Measurements from ENCODE around the gene PTPRN2.
A peak's percentile ranks its signal among the peaks of the same experiment; 100 is the strongest.

The PTPRN2 gene

DNA sequence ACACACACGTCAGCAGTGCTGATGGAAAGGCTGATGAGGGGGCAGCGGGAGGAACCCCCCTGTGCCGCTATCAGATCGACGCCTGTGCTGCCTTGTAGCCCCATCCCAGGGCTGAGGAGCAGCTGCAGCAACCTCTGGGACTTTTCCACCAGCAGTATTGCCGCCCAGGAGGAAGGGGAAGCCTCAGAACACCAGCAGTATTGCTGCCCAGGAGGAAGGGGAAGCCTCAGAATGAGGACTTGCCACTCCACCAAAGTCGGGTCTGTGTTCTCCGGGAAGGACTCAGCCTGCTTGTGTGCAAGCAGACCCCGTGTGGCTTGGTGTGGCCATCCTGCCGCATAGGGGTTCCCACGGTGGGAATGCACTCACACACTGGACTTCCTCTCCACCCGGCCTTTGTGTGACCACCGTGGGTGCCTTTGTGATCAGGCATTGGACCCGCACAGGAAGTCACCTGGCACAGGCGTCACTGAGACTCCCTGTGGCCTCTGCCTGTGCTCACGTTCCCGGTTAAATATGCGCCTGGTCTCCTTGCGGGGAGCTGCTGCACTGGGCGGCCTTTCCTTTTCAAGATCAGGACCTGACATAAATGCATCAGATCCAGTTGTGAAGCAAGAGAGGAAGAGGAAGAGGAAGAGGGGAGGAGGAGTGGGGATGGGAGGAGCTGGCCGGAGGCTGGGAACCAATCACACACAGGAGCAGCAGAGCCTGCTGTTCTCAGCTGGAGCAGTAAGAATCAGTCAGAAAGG lies 1002.3 kb downstream of the PTPRN2 start:
- CTCF ChIA-PET = interaction anchor here (0.6 kb wide), 1 partner anchor 62 kb away, joined by 3 read pairs; no protein-coding TSS in a partner anchor
- TF ChIP-seq BHLHE40 (IDR thresholded peaks at IDR 0.05; ENCODE audit: borderline replicate concordance) = no peak
- no peak for TF ChIP-seq HDGF (IDR thresholded peaks at IDR 0.05; ENCODE audit: borderline replicate concordance)
- TF ChIP-seq L3MBTL2 (conservative IDR thresholded peaks at IDR 0.05) = no peak
- no peak for TF ChIP-seq ELF4 (IDR thresholded peaks at IDR 0.05)
- TF ChIP-seq FOXA1 (IDR thresholded peaks at IDR 0.05) = no peak
- no peak for TF ChIP-seq FOXK2 (IDR thresholded peaks at IDR 0.05)
- no peak for TF ChIP-seq NFRKB (IDR thresholded peaks at IDR 0.05)
- no peak for TF ChIP-seq TARDBP (IDR thresholded peaks at IDR 0.05)
- no peak for TF ChIP-seq SP1 (IDR thresholded peaks at IDR 0.05)
- no peak for TF ChIP-seq FOXM1 (IDR thresholded peaks at IDR 0.05; ENCODE audit: borderline replicate concordance)
- no peak for TF ChIP-seq ARNT (IDR thresholded peaks at IDR 0.05)
- TF ChIP-seq PKNOX1 (IDR thresholded peaks at IDR 0.05) = no peak
- TF ChIP-seq CTBP1 (IDR thresholded peaks at IDR 0.05; ENCODE audit: borderline replicate concordance) = no peak
- no peak for TF ChIP-seq ZNF384 (IDR thresholded peaks at IDR 0.05)
- no peak for TF ChIP-seq LEF1 (IDR thresholded peaks at IDR 0.05; ENCODE audit: borderline replicate concordance)
- POLR2A ChIA-PET = no interaction called here
- DNase-seq (ENCODE audit: extremely low spot score) = no peak

DNA sequence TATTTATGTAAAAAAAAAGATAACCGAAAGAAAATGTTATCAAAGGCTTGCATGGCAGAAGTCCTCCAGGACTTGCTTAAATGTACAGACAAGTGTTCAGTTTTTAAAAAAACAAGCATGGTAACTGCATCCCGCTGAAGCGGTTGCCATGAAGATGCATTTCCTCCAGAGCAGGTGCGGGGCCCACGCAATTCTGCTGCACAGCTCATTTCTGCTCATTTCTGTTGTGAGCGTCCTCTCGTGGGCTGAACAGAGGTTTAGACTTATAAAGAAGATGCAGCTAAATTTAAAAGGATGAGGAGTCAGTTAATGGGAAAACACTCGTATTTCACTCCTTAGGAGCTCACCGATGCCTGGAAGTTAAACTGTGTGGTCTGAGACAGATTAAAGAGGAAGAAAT lies 1003.2 kb downstream of the PTPRN2 start:
- ChIA-PET POLR2A (no interaction called here), CTCF (no interaction called here)
- TF ChIP-seq NFRKB (IDR thresholded peaks at IDR 0.05) (no peak), CTBP1 (IDR thresholded peaks at IDR 0.05; ENCODE audit: borderline replicate concordance) (no peak), TARDBP (IDR thresholded peaks at IDR 0.05) (no peak), HDGF (IDR thresholded peaks at IDR 0.05; ENCODE audit: borderline replicate concordance) (no peak), FOXM1 (IDR thresholded peaks at IDR 0.05; ENCODE audit: borderline replicate concordance) (no peak), FOXA1 (IDR thresholded peaks at IDR 0.05) (no peak), ZNF384 (IDR thresholded peaks at IDR 0.05) (no peak), SP1 (IDR thresholded peaks at IDR 0.05) (no peak), FOXK2 (IDR thresholded peaks at IDR 0.05) (no peak), ELF4 (IDR thresholded peaks at IDR 0.05) (no peak), PKNOX1 (IDR thresholded peaks at IDR 0.05) (no peak), ARNT (IDR thresholded peaks at IDR 0.05) (no peak), LEF1 (IDR thresholded peaks at IDR 0.05; ENCODE audit: borderline replicate concordance) (no peak), SUZ12 (IDR thresholded peaks at IDR 0.05) (no peak), L3MBTL2 (conservative IDR thresholded peaks at IDR 0.05) (no peak)
- no peak for DNase-seq (ENCODE audit: extremely low spot score)

GRCh38 chr7:157581740-157582139 lies 1005.9 kb downstream of the PTPRN2 start:
- POLR2A ChIA-PET = no interaction called here
- TF ChIP-seq FOXK2 (IDR thresholded peaks at IDR 0.05) (no peak), FOXM1 (IDR thresholded peaks at IDR 0.05; ENCODE audit: borderline replicate concordance) (no peak), HDGF (IDR thresholded peaks at IDR 0.05; ENCODE audit: borderline replicate concordance) (no peak), TARDBP (IDR thresholded peaks at IDR 0.05) (no peak), SUZ12 (IDR thresholded peaks at IDR 0.05) (no peak), L3MBTL2 (conservative IDR thresholded peaks at IDR 0.05) (no peak), SP1 (IDR thresholded peaks at IDR 0.05) (no peak), CTBP1 (IDR thresholded peaks at IDR 0.05; ENCODE audit: borderline replicate concordance) (no peak), ELF4 (IDR thresholded peaks at IDR 0.05) (no peak), BHLHE40 (IDR thresholded peaks at IDR 0.05; ENCODE audit: borderline replicate concordance) (no peak), ARNT (IDR thresholded peaks at IDR 0.05) (no peak), PKNOX1 (IDR thresholded peaks at IDR 0.05) (no peak), LEF1 (IDR thresholded peaks at IDR 0.05; ENCODE audit: borderline replicate concordance) (no peak), FOXA1 (IDR thresholded peaks at IDR 0.05) (no peak)
- CTCF ChIA-PET = no interaction called here
- no peak for DNase-seq (ENCODE audit: extremely low spot score)

DNA sequence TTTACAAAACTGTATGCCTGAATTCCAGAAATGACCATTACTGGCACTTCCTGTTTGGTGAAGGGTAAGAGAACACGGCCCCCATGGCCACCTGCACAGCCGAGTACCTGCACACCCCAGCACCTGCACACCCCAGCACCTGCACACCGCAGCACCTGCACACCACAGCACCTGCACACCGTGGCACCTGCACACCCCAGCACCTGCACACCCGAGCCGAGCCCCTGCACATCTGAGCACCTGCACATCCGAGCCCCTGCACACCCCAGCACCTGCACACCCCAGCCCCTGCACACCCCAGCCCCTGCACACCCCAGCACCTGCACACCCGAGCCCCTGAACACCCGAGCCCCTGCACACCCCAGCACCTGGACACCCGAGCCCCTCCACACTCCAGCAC lies 1007.3 kb downstream of the PTPRN2 start:
- TF ChIP-seq ARNT (IDR thresholded peaks at IDR 0.05) = no peak
- no peak for TF ChIP-seq NFRKB (IDR thresholded peaks at IDR 0.05)
- no peak for TF ChIP-seq FOXA1 (IDR thresholded peaks at IDR 0.05)
- TF ChIP-seq ZNF384 (IDR thresholded peaks at IDR 0.05) = no peak
- TF ChIP-seq PKNOX1 (IDR thresholded peaks at IDR 0.05) = no peak
- no peak for TF ChIP-seq FOXK2 (IDR thresholded peaks at IDR 0.05)
- POLR2A ChIA-PET = no interaction called here
- CTCF ChIA-PET = no interaction called here
- no peak for DNase-seq (ENCODE audit: extremely low spot score)

- POLR2A ChIA-PET = no interaction called here
- CTCF ChIA-PET = no interaction called here
- TF ChIP-seq CTBP1 (IDR thresholded peaks at IDR 0.05; ENCODE audit: borderline replicate concordance) (no peak), PKNOX1 (IDR thresholded peaks at IDR 0.05) (0 out of 2 replicates have a peak, but pooled peaks have one; percentile 25)
- no peak for DNase-seq (ENCODE audit: extremely low spot score)
These were observed 1008.2 kb downstream of the PTPRN2 start for GRCh38 chr7:157579425-157579824.
